DND-41 (cell line): Measurements from ENCODE around the gene C10orf90.

Source experiments
- ATAC-seq: fragments of 200-7000 bp; cut with Tn5 transposase; 3 replicates; pipeline ENCODE4 v1.9.1; 2021; ENCODE audit warnings: low read depth; ENCODE audit not compliant: insufficient read depth
- DNase-seq: peaks from one replicate; pipeline ENCODE4 v3.0.0-alpha.2; 2020
- H2AFZ ChIP-seq: 2 replicates; pipeline ENCODE4 v1.6.0; 2012; ENCODE audit warnings: low read depth, low read length
- H3K27ac ChIP-seq: 2 replicates; pipeline ENCODE4 v1.5.1; 2012; ENCODE audit warnings: low read length, inconsistent platforms
- H3K27me3 ChIP-seq: fragments of 200-600 bp; sonication (generic); 2 replicates; pipeline ENCODE4 v1.6.0; 2012; ENCODE audit warnings: low read length, mild to moderate bottlenecking, inconsistent platforms; ENCODE audit not compliant: insufficient read depth, poor library complexity
- H3K36me3 ChIP-seq: 2 replicates; pipeline ENCODE4 v1.5.1; 2012; ENCODE audit warnings: low read length, inconsistent platforms; ENCODE audit not compliant: insufficient read depth
- H3K4me1 ChIP-seq: 2 replicates; pipeline ENCODE4 v1.5.1; 2012; ENCODE audit warnings: mild to moderate bottlenecking, low read length; ENCODE audit not compliant: insufficient read depth
- H3K4me2 ChIP-seq: 2 replicates; pipeline ENCODE4 v1.6.0; 2012; ENCODE audit warnings: mild to moderate bottlenecking, moderate library complexity, low read length, inconsistent platforms; ENCODE audit not compliant: insufficient read depth
- H3K4me3 ChIP-seq, 2 experiments: fragments of 200-600 bp in 1 of 2; shearing (Covaris generic) in 1 of 2; 2 replicates each; pipeline ENCODE4 v1.5.1; 2012 to 2016; ENCODE audit warnings: inconsistent platforms in 2 of 2, low read length in 2 of 2, mild to moderate bottlenecking in 2 of 2, low read depth in 1 of 2, moderate library complexity in 1 of 2
- H3K79me2 ChIP-seq: 2 replicates; pipeline ENCODE4 v1.6.0; 2012; ENCODE audit warnings: low read length, inconsistent platforms; ENCODE audit not compliant: insufficient read depth
- H3K9ac ChIP-seq: 2 replicates; pipeline ENCODE4 v1.6.0; 2012; ENCODE audit warnings: low read depth, mild to moderate bottlenecking, inconsistent platforms, low read length, moderate library complexity
- H3K9me3 ChIP-seq: 2 replicates; pipeline ENCODE4 v1.5.1; 2012; ENCODE audit warnings: low read length, moderate library complexity, mild to moderate bottlenecking, inconsistent platforms; ENCODE audit not compliant: insufficient read depth, severe bottlenecking
- H4K20me1 ChIP-seq: 2 replicates; pipeline ENCODE4 v1.6.0; 2012; ENCODE audit warnings: low read length; ENCODE audit not compliant: insufficient read depth
- CTCF ChIP-seq: IDR thresholded peaks from 2 replicates; pipeline ENCODE4 v1.5.1; 2012; ENCODE audit warnings: borderline replicate concordance, low read length, moderate library complexity, mild to moderate bottlenecking; ENCODE audit not compliant: poor library complexity, severe bottlenecking; ENCODE audit errors: extremely low read depth
- EZH2 ChIP-seq: IDR thresholded peaks from 3 replicates; pipeline ENCODE4 v1.6.1; 2012; ENCODE audit warnings: borderline replicate concordance, low read depth, mild to moderate bottlenecking, moderate library complexity, low read length, inconsistent platforms; ENCODE audit not compliant: severe bottlenecking

C10orf90 gene

DNA sequence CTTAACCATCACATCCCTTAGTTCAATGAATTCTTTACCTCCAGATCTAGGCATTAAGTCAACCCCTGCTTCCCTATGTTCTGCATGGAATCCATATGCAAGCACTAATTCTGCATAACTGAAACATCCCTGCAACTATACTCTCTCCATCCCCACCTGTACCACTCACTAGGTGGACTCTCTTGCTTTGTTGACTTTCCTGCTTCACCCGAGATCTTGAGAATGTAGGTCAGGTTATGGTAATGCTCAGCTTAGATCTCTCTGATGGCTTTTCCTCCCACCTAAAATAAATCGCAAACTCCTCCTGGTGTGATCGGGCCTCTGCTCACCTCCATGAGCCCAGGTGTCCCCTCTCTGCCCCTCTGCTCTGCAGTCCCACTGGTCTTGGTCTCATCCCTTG, 189.8 kb downstream of the C10orf90 start:
- H3K4me3 ChIP-seq: no peak overlapping the region
- no peaks in the 10 kb centered on the region for H3K9me3 ChIP-seq
- TF ChIP-seq EZH2: no peak
- TF ChIP-seq CTCF: no peak

DNA sequence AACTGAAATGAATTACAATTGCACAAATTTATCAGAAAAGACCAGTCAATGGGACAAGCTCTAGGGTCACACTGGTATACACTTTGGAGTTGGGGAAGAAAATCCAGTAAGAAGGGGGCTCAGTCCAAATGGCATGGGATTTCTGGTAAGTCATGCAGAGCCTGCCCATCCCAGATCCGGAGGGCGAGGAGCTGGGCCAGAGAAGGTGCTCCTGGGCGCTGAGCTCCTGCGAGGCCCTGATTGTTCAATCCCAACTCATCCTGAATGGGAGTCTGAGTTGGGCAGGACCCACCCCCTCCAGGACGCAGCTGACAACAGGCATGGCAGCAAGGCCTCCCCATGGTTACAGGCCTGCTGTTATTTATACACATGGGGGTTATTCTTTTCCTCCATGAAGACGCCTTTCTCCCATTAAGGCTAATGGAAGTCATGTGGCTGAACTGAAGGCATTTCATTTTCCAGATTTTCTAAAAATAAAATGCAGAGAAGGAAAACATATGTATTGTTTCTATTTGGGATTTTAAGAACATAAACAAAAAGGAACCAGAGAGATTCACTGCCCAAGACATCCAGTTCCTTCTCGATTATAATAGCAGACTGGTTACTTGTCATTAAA, 191.1 kb downstream of the C10orf90 start:
- TF ChIP-seq EZH2 (no peak), CTCF (no peak)
- H3K4me1 ChIP-seq: no peaks in the 10 kb centered on the region
- no peak overlapping the region for H2AFZ ChIP-seq
- H3K4me2 ChIP-seq: no peak overlapping the region
- H3K27me3 ChIP-seq: no peaks in the 10 kb centered on the region
- no peak overlapping the region for H3K27ac ChIP-seq
- H3K9me3 ChIP-seq: no peaks in the 10 kb centered on the region
- H3K36me3 ChIP-seq: no peaks in the 10 kb centered on the region
- no peak overlapping the region for H3K9ac ChIP-seq
- DNase-seq: no peak
- H3K4me3 ChIP-seq: no peak overlapping the region
- no peaks in the 10 kb centered on the region for H3K79me2 ChIP-seq
- H4K20me1 ChIP-seq: no peaks in the 10 kb centered on the region
- ATAC-seq: no peak

More for the DNA sequence above, 189.8 kb downstream of the C10orf90 start:
- DNase-seq (no peak), ATAC-seq (no peak)
- no peaks in the 10 kb centered on the region for H4K20me1 ChIP-seq
- no peak overlapping the region for H3K4me2 ChIP-seq
- H2AFZ ChIP-seq: no peak overlapping the region
- H3K9ac ChIP-seq: no peak overlapping the region
- no peaks in the 10 kb centered on the region for H3K79me2 ChIP-seq
- no peak overlapping the region for H3K27ac ChIP-seq
- H3K36me3 ChIP-seq: no peaks in the 10 kb centered on the region
- H3K27me3 ChIP-seq: no peaks in the 10 kb centered on the region
- H3K4me1 ChIP-seq: no peaks in the 10 kb centered on the region

DNA sequence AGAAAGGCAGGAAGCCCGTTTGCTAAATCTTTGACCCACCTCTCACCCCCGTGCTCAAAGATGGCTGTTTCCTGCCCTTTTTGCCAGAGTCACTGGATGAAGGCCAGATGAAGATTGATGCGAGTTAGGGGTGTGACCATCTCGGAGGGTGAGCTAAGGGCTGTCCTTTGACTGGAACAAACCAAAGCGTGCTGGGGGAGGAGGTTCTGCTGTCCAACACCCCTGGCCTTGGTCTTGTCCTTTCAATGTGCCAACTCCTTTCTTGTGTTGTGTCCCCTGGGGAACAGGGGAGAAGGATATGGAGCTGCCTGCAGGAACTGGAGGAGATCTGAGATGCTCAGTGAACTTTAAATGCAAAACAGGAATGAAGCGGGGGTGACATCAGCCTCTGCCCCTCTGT, 191.9 kb downstream of the C10orf90 start:
- ATAC-seq: no peak

More for the DNA sequence above, 191.9 kb downstream of the C10orf90 start:
- no peaks in the 10 kb centered on the region for H4K20me1 ChIP-seq
- no peaks in the 10 kb centered on the region for H3K79me2 ChIP-seq
- no peak overlapping the region for H3K9ac ChIP-seq
- no peaks in the 10 kb centered on the region for H3K9me3 ChIP-seq
- TF ChIP-seq CTCF: no peak
- TF ChIP-seq EZH2: no peak
- H2AFZ ChIP-seq: no peak overlapping the region
- no peak overlapping the region for H3K4me2 ChIP-seq
- no peaks in the 10 kb centered on the region for H3K27me3 ChIP-seq
- H3K4me1 ChIP-seq: no peaks in the 10 kb centered on the region
- no peak for DNase-seq
- H3K36me3 ChIP-seq: no peaks in the 10 kb centered on the region
- H3K4me3 ChIP-seq: no peak overlapping the region
- no peak overlapping the region for H3K27ac ChIP-seq
